ENCODE measurements around the gene FER1L5.
"Not testable (repeated sequence)": the region's sequence is repeated elsewhere in the genome, so short reads cannot be mapped to it uniquely, and the experiment has no call there.

FER1L5 gene

GRCh38 chr2:96636551-96637171 lies 5.9 kb upstream of the FER1L5 start:
- DNase-seq (ENCODE audit: low read depth, low spot score) = no peak

DNA sequence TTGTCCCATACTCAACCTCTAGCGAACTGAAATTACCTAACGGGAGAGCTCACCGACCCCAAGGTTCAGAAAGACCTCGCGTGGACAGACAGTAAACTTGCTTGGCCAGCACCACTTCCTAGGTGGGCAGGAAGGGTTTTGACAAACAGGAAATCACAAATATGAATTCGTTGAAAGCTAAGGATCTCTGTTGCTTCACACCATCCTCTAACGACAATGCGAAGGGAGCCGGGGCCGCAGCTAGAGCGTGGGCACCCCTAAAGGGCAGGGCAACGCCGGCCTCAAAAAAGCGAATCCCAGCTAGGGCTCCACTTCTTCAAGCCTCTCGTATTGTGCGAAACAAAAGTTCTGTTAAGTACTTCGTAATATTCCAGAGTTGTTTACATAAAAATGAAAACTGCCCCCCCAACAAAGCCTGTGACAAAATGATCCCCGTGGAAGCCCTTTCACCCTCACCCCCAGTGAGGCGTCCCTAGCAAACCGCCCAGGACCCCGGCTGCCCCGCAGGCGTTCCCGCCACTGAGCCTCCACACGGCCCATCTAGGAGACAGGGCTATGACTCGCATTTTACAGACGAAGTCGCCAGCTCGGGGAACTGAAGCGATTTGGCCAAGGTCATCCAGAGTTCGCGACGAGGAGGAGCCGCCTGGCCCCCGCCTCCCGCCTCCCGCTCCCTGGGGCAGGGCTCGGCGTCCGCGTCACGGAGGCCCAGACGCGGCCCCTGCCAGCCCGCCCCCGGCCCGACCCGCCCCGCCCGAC lies 5.0 kb upstream of the FER1L5 start:
- no peak for DNase-seq (ENCODE audit: low read depth, low spot score)

DNA sequence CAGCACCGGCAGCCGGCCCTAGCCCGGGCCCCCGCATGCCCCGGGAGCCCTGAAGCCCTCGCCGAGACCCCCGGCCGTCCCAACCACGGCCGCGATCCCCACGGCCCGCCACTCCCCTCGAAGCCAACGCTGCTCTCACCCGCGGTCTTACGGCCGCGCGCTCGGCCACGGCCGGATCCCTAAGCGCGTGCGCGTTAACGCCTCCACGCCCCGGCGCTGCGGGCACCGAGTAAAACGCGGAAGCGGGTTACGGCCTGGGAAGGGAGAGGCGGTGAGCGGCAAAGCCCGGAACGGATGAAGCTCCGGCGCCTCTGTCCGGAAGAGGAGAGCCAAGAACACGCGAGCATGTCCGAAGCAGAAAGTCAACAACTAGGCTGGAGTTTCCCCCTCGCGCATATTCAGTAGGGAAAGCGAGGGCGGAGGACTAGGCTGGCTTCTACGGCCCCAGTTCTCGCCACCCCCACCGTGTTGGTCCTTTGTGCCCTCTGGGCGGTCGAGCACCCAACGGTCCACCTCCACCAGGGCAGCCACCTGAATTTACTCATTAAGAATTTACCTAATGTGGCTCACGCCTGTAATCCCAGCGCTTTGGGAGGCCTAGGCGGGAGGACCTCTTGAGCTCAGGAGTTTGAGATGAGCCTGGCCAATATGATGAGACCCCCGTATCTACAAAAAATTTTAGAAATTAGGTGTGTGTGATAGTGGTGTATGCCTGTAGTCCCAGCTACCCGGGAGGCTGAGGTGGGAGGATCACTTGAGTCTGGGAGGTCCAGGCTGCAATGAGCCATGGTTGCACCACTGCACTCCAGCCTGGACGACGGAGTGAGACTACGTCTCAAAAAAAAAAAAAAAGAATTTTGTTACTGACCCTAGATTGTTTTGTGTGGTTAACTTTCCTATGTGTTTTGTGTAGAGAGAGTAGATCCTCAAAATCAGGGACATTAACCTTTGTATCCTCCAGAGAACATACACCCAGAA lies 4.1 kb upstream of the FER1L5 start, which contains the start of gene KANSL3:
Gene KANSL3, minus strand, starts transcription at position 169 of the 978 bp plus-strand sequence. CDS start 1,177 bp downstream, outside the sequence.
- DNase-seq (ENCODE audit: low read depth, low spot score) = peak; percentile 48

DNA sequence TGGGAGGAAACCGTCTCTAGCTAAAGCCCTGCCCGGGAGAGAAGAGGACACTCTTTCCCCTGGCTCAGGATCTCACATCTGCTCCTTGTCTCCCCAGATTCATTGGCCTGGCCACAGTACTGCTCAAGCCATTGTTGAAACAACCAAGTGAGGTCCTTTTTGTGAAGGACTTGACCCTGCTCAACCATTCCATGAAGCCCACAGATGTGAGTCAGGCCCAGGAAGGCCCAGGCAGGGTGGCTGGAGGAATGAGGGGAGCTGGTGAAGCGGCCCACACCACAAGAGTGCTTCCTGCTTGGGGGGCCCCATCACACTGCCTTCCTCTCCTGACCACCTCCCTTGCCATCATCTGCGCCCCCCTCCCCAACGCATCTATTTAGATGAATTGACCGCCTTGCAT lies 5.1 kb downstream of the FER1L5 start:
- no peak for DNase-seq (ENCODE audit: low read depth, low spot score)

- no peak for DNase-seq (ENCODE audit: low read depth, low spot score)
Measured at GRCh38 chr2:96648306-96648930, 5.9 kb downstream of the FER1L5 start.

DNA sequence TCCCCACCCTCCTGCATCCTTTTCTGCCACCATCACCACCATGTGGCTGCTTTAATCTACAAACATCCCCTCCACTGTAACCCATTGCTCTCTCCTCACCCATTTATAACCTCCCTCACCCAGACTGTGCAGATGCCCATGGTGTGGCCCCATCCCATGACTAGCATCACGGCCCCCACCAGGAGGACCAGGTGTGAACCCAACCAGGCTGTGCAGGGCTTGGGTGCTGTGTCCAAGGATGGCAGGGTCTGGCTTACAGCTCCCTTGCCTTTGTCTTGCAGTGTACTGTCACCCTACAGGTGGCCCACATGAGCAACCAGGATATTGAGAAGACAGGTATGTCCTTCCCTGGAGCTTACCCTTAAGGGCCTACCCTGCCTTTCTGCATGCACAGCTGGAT lies 6.8 kb downstream of the FER1L5 start:
- no peak for DNase-seq (ENCODE audit: low read depth, low spot score)

- no peak for DNase-seq (ENCODE audit: low read depth, low spot score)
Measured at GRCh38 chr2:96651793-96652192, 9.2 kb downstream of the FER1L5 start.

DNA sequence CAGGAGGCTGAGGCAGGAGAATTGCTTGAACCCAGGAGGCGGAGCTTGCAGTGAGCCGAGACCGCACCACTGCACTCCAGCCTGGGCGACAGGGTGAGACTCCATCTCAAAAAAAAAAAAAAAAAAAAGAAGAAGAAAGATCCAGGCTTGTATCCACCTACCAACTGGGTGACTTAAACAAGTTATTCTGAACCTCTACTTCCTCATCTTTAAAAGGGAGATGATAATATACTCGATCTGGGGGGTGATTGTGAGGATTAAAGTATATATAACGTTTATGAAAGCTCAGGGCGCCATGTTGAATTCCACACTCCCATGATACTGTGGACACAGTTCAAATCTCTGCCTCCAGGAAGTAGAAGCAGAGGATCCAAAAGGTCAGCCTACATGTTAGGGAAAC lies 12.2 kb downstream of the FER1L5 start:
- DNase-seq (ENCODE audit: low read depth, low spot score) = not testable (repeated sequence)

- DNase-seq (ENCODE audit: low read depth, low spot score) = no peak
Measured at GRCh38 chr2:96655526-96655925, 13.0 kb downstream of the FER1L5 start.

GRCh38 chr2:96656540-96656939 lies 14.0 kb downstream of the FER1L5 start:
- no peak for DNase-seq (ENCODE audit: low read depth, low spot score)

- no peak for DNase-seq (ENCODE audit: low read depth, low spot score)
Measured at GRCh38 chr2:96661324-96661723, 18.8 kb downstream of the FER1L5 start.

GRCh38 chr2:96662360-96662759 lies 19.8 kb downstream of the FER1L5 start:
- DNase-seq (ENCODE audit: low read depth, low spot score) = no peak

- no peak for DNase-seq (ENCODE audit: low read depth, low spot score)
Measured at GRCh38 chr2:96663177-96663576, 20.6 kb downstream of the FER1L5 start.

DNA sequence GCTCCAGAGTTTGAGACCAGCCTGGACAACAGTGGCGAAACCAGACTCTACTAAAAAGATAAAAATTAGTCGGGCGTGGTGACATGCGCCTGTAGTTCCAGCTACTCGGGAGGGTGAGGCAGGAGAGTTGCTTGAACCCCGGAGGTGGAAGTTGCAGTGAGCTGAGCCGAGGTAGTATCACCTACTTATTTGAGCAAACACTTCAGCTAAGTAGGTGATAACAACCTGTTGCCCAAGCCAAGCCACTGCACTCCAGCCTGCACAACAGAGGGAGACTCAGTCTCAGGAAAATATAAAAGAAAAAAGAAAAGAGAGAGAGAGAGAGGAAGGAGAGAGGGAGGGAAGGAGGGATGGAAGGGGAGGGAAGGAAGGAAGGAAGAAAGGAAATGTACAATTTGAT lies 21.3 kb downstream of the FER1L5 start:
- no peak for DNase-seq (ENCODE audit: low read depth, low spot score)

DNA sequence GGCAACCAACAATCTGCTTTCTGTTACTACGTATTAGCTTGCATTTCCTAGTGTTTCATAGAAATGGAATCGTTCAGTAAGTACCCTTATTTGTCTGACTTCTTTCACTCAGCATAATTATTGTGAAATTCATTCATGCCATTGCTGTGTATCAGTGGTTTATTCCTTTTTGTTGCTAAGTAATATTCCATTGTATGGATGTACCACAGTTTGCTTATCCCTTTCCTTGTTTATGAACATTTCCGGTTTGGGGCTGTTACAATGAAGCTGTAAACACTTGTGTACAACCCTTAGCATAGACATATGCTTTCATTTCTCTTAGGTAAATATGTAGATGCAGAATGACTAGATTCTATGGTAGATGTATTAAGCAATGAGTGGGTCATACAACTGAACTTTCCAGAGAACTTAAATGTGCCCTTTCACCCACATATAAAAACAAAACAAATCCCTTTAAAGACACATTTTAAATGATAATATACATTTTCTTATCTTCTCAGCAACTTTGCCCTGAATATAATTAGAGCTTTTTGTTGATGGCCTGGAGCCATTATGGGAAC lies 21.9 kb downstream of the FER1L5 start:
- DNase-seq (ENCODE audit: low read depth, low spot score) = no peak

- DNase-seq (ENCODE audit: low read depth, low spot score) = no peak
Measured at GRCh38 chr2:96665083-96665569, 22.6 kb downstream of the FER1L5 start.

DNA sequence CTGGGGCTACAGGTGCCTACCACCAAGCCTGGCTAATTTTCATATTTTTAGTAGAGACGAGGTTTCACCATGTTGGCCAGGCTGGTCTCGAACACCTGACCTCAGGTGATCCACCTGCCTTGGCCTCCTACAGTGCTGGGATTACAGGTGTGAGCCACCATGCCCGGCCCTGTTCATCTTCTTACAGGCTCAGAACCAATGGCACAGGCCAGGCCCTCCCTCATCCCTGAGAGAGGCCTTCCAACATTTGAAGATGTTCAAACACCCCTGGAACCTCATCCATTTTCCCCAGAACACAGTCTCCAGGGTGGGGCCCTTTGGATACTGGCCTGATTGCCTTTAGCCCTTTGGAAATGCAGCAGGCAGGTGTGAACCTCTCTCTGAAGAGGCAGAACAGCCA lies 23.2 kb downstream of the FER1L5 start:
- DNase-seq (ENCODE audit: low read depth, low spot score) = not testable (repeated sequence)

GRCh38 chr2:96668771-96669170 lies 26.2 kb downstream of the FER1L5 start:
- DNase-seq (ENCODE audit: low read depth, low spot score) = no peak

DNA sequence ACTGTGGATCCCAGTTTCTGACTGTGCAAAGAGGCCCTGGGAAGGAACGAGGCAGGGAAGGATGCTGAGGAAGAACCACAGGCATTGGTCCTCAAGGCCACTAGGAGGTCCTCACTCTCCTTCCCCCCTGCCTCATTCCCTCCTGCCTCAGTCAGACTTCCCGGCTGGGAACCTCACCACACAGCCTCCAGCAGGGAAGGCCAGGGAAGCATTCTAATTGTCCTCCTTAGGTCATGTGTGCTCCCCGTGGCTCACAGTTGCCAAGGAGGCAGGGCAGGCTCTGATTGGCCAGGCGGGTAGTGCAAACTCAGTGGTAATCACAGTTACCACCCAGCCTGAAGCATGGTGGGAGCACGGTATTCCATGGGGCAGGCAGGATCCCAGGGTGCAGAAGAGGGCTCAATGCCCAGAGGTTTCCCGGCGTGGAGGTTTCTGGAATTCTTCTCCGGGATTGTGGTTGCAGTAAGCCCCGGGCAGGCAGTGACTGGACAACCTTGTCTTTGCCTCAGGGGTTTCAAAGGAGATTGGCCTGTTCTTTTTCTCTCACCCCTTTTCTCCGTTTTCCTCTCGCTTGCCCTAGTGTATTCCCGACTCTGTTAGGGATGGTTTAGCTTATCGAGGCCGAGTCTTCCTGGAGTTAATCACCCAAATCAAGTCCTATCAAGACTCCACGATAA lies 27.1 kb downstream of the FER1L5 start:
- DNase-seq (ENCODE audit: low read depth, low spot score) = no peak

GRCh38 chr2:96679848-96680247 lies 37.3 kb downstream of the FER1L5 start:
- no peak for DNase-seq (ENCODE audit: low read depth, low spot score)
